PC-3 (cell line): Measurements from ENCODE around the gene DLEU7.

Source experiments
- CTCF ChIP-seq: fragments of 300-600 bp; sonication (generic); conservative IDR thresholded peaks from 2 replicates; pipeline ENCODE4 v1.5.1; 2017; ENCODE audit warnings: antibody characterized with exemption, low read depth, mild to moderate bottlenecking, low read length
- EZH2 ChIP-seq: fragments of 300-600 bp; sonication (generic); IDR thresholded peaks from one replicate; pipeline ENCODE4 v1.6.1; 2017; ENCODE audit warnings: antibody characterized with exemption, mild to moderate bottlenecking, low read length; ENCODE audit not compliant: unreplicated experiment

- TF ChIP-seq CTCF (no peak), EZH2 (no peak)
These were observed 47.0 kb downstream of the DLEU7 start for GRCh38 chr13:50796463-50796862.
